HEK293 (cell line): ENCODE data around the gene NCOR2.

Source experiments
- CTCF ChIP-seq: fragments of 450-650 bp; formaldehyde crosslinking; IDR thresholded peaks from 2 replicates; pipeline ENCODE4 v1.5.1; 2016; ENCODE audit warnings: missing biosample characterization, missing genetic modification characterization
- SP2 ChIP-seq: fragments of 450-650 bp; formaldehyde crosslinking; IDR thresholded peaks from 2 replicates; pipeline ENCODE4 v1.5.1; 2016; ENCODE audit warnings: missing biosample characterization, missing genetic modification characterization
- TSHZ1 ChIP-seq: fragments of 450-650 bp; formaldehyde crosslinking; IDR thresholded peaks from 2 replicates; pipeline ENCODE4 v1.5.1; 2016; ENCODE audit warnings: missing biosample characterization, missing genetic modification characterization, borderline replicate concordance
- YY1 ChIP-seq: fragments of 450-650 bp; formaldehyde crosslinking; IDR thresholded peaks from 2 replicates; pipeline ENCODE4 v1.5.1; 2018; ENCODE audit warnings: missing biosample characterization, missing genetic modification characterization
- ZFP3 ChIP-seq: fragments of 450-650 bp; formaldehyde crosslinking; IDR thresholded peaks from 2 replicates; pipeline ENCODE4 v1.5.1; 2016; ENCODE audit warnings: low read depth, missing biosample characterization, missing genetic modification characterization
- ZNF600 ChIP-seq: fragments of 450-650 bp; formaldehyde crosslinking; IDR thresholded peaks from 2 replicates; pipeline ENCODE4 v1.5.1; 2016; ENCODE audit warnings: missing biosample characterization, missing genetic modification characterization
- ZNF701 ChIP-seq: fragments of 450-650 bp; formaldehyde crosslinking; IDR thresholded peaks from 2 replicates; pipeline ENCODE4 v1.5.1; 2016; ENCODE audit warnings: missing biosample characterization, missing genetic modification characterization
- TF ChIP-seq, protein P1 (sequence below): fragments of 450-650 bp; formaldehyde crosslinking; IDR thresholded peaks from 2 replicates; pipeline ENCODE4 v1.5.1; 2016; ENCODE audit warnings: missing biosample characterization, missing genetic modification characterization

- TF ChIP-seq YY1 (tag by site-specific recombination) = no peak
- TF ChIP-seq ZFP3 (tag by site-specific recombination) = no peak
- no peak for TF ChIP-seq SP2 (tag by site-specific recombination)
- no peak for TF ChIP-seq CTCF (tag by site-specific recombination)
- TF ChIP-seq, protein P1, sequence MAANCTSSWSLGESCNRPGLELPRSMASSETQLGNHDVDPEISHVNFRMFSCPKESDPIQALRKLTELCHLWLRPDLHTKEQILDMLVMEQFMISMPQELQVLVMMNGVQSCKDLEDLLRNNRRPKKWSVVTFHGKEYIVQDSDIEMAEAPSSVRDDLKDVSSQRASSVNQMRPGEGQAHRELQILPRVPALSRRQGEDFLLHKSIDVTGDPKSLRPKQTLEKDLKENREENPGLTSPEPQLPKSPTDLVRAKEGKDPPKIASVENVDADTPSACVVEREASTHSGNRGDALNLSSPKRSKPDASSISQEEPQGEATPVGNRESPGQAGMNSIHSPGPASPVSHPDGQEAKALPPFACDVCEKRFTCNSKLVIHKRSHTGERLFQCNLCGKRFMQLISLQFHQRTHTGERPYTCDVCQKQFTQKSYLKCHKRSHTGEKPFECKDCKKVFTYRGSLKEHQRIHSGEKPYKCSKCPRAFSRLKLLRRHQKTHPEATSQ (tag by site-specific recombination) = no peak
- TF ChIP-seq ZNF701 (tag by site-specific recombination) = no peak
- TF ChIP-seq ZNF600 (tag by site-specific recombination) = no peak
- TF ChIP-seq TSHZ1 = no peak
Measured at GRCh38 chr12:124541322-124541721, 26.1 kb downstream of the NCOR2 start.
